Neural cell (in vitro differentiated cells): ENCODE data around the gene PGBD4. TPM values are rescaled to one million over a fixed set of nuclear protein-coding genes. Genes with fewer than 3 reads are reported as not detected.

Source experiments
- H2AFZ ChIP-seq: fragments of 200-600, 300-800 bp; sonication (generic), shearing (Covaris generic); 2 replicates; pipeline ENCODE4 v1.6.0; 2014; ENCODE audit warnings: low read depth, mild to moderate bottlenecking, antibody characterized with exemption, low read length, moderate library complexity
- H3F3A ChIP-seq: fragments of 200-600 bp; shearing (Covaris generic); 2 replicates; pipeline ENCODE4 v1.6.1; 2016; ENCODE audit warnings: mild to moderate bottlenecking, moderate library complexity, mixed read lengths, antibody characterized with exemption, low read length; ENCODE audit not compliant: insufficient read depth, poor library complexity, severe bottlenecking
- H3K27ac ChIP-seq: fragments of 200-600, 300-800 bp; sonication (generic), shearing (Covaris generic); 2 replicates; pipeline ENCODE4 v1.5.1; 2014; ENCODE audit warnings: mild to moderate bottlenecking, low read length, moderate library complexity
- H3K27me3 ChIP-seq: fragments of 300-800, 200-600 bp; sonication (generic), shearing (Covaris generic); 2 replicates; pipeline ENCODE4 v1.6.0; 2014; ENCODE audit warnings: mild to moderate bottlenecking, low read depth, low read length, moderate library complexity; ENCODE audit not compliant: insufficient read depth
- H3K36me3 ChIP-seq: fragments of 300-800, 200-600 bp; sonication (generic), shearing (Covaris generic); 2 replicates; pipeline ENCODE4 v1.5.1; 2014; ENCODE audit warnings: mild to moderate bottlenecking, antibody characterized with exemption, low read length, moderate library complexity; ENCODE audit not compliant: insufficient read depth
- H3K4me2 ChIP-seq: fragments of 300-800, 200-600 bp; sonication (generic), shearing (Covaris generic); 2 replicates; pipeline ENCODE4 v1.6.0; 2014; ENCODE audit warnings: mild to moderate bottlenecking, low read length
- H3K4me3 ChIP-seq: fragments of 300-800, 200-600 bp; sonication (generic), shearing (Covaris generic); 2 replicates; pipeline ENCODE4 v1.5.1; 2014; ENCODE audit warnings: mild to moderate bottlenecking, low read length, moderate library complexity
- H3K79me2 ChIP-seq: fragments of 200-600 bp; shearing (Covaris generic); replicated peaks from 2 replicates; pipeline ENCODE4 v1.6.0; 2014; ENCODE audit warnings: mild to moderate bottlenecking, low read length, moderate library complexity; ENCODE audit not compliant: insufficient read depth
- H3K9ac ChIP-seq: fragments of 300-800, 200-600 bp; sonication (generic), shearing (Covaris generic); 2 replicates; pipeline ENCODE4 v1.6.1; 2016; ENCODE audit warnings: mild to moderate bottlenecking, low read length, mixed read lengths
- H3K9me2 ChIP-seq: fragments of 200-600 bp; shearing (Covaris generic); 2 replicates; pipeline ENCODE4 v1.6.1; 2016; ENCODE audit warnings: mild to moderate bottlenecking, low read length, mixed read lengths; ENCODE audit not compliant: insufficient read depth
- H3K9me3 ChIP-seq: fragments of 200-600, 300-800 bp; sonication (generic), shearing (Covaris generic); 2 replicates; pipeline ENCODE4 v1.6.1; 2016; ENCODE audit warnings: mild to moderate bottlenecking, mixed run types, low read length, moderate library complexity, mixed read lengths
- H4K20me1 ChIP-seq: fragments of 200-600 bp; shearing (Covaris generic); 2 replicates; pipeline ENCODE4 v1.6.1; 2016; ENCODE audit warnings: mild to moderate bottlenecking, mixed run types; ENCODE audit not compliant: insufficient read depth
- EP300 ChIP-seq: fragments of 450-650 bp; conservative IDR thresholded peaks from 2 replicates; pipeline ENCODE4 v1.6.1; 2014; ENCODE audit warnings: antibody characterized with exemption, mild to moderate bottlenecking, moderate library complexity; ENCODE audit not compliant: poor library complexity, severe bottlenecking
- EZH2 ChIP-seq: fragments of 200-600, 300-800 bp; shearing (Covaris generic), sonication (generic); IDR thresholded peaks from 2 replicates; pipeline ENCODE4 v1.6.1; 2014; ENCODE audit warnings: antibody characterized with exemption, low read length, borderline replicate concordance, mild to moderate bottlenecking; ENCODE audit not compliant: insufficient read depth, poor library complexity, severe bottlenecking
- MXI1 ChIP-seq: fragments of 450-650 bp; conservative IDR thresholded peaks from 2 replicates; pipeline ENCODE4 v1.6.1; 2014; ENCODE audit warnings: antibody characterized with exemption, mild to moderate bottlenecking; ENCODE audit not compliant: poor library complexity, severe bottlenecking
- POLR2AphosphoS5 ChIP-seq: IDR thresholded peaks from 2 replicates; pipeline ENCODE4 v1.6.1; 2012
- RAD21 ChIP-seq: fragments of 450-650 bp; conservative IDR thresholded peaks from 2 replicates; pipeline ENCODE4 v1.6.1; 2014; ENCODE audit warnings: antibody characterized with exemption, mild to moderate bottlenecking, moderate library complexity
- SMC3 ChIP-seq: fragments of 450-650 bp; conservative IDR thresholded peaks from 2 replicates; pipeline ENCODE4 v1.6.1; 2014; ENCODE audit warnings: antibody characterized with exemption, mild to moderate bottlenecking, moderate library complexity; ENCODE audit not compliant: poor library complexity
- TAF1 ChIP-seq: IDR thresholded peaks from 2 replicates; pipeline ENCODE4 v1.6.1; 2012; ENCODE audit warnings: low read depth
- polyA plus RNA-seq: library from polyadenylated mRNA; depleted of rRNA; stranded (reverse); fragments of >200 nt; gene quantifications from 2 replicates; pipeline ENCODE4 v1.2.3, GENCODE V29; 2014
- TF ChIP-seq, protein P1 (sequence below): IDR thresholded peaks from 2 replicates; pipeline ENCODE4 v1.6.1; 2012; ENCODE audit warnings: borderline replicate concordance
- TF ChIP-seq, protein P2 (sequence below): fragments of 450-650 bp; IDR thresholded peaks from 2 replicates; pipeline ENCODE4 v1.5.1; 2014; ENCODE audit warnings: antibody characterized with exemption, mild to moderate bottlenecking, moderate library complexity; ENCODE audit not compliant: poor library complexity, severe bottlenecking

PGBD4 gene
- polyA plus RNA-seq, 1 donor from 2014 or later: 2.4 TPM

DNA sequence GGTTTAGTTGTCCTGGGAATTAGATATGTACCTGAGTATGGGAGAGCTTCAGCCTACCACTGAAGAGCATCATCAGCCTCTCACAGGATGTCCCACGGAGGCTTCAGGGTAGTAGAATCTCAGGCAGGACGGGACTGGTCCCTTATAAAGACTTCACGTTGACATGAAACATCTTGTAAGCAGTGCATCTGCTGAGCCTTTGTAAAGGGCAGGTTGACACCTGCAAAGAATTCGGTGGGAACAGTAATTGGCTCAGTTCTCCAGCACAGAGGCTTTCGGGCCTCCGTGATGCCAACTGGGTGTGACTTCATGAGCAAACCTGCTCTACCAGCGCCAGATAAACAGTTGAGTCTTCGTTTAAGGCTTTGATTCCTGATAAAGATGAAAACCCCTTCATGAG, 35.9 kb upstream of the PGBD4 start:
- Histone ChIP-seq H3K27me3 (no peaks in the 10 kb centered on the region), H3K4me3 (no peak overlapping the region), H3K9me3 (no peaks in the 10 kb centered on the region), H4K20me1 (no peaks in the 10 kb centered on the region), H3K4me2 (no peak overlapping the region), H3K9me2 (no peaks in the 10 kb centered on the region), H3K9ac (no peak overlapping the region), H3K27ac (no peak overlapping the region), H3K36me3 (no peaks in the 10 kb centered on the region), H2AFZ (no peak overlapping the region), H3K79me2 (no peaks in the 10 kb centered on the region), H3F3A (no peaks in the 10 kb centered on the region)
- TF ChIP-seq EZH2: no peak
- no peak for TF ChIP-seq EP300
- no peak for TF ChIP-seq SMC3
- TF ChIP-seq MXI1: no peak
- TF ChIP-seq TAF1: no peak
- TF ChIP-seq, protein P1, sequence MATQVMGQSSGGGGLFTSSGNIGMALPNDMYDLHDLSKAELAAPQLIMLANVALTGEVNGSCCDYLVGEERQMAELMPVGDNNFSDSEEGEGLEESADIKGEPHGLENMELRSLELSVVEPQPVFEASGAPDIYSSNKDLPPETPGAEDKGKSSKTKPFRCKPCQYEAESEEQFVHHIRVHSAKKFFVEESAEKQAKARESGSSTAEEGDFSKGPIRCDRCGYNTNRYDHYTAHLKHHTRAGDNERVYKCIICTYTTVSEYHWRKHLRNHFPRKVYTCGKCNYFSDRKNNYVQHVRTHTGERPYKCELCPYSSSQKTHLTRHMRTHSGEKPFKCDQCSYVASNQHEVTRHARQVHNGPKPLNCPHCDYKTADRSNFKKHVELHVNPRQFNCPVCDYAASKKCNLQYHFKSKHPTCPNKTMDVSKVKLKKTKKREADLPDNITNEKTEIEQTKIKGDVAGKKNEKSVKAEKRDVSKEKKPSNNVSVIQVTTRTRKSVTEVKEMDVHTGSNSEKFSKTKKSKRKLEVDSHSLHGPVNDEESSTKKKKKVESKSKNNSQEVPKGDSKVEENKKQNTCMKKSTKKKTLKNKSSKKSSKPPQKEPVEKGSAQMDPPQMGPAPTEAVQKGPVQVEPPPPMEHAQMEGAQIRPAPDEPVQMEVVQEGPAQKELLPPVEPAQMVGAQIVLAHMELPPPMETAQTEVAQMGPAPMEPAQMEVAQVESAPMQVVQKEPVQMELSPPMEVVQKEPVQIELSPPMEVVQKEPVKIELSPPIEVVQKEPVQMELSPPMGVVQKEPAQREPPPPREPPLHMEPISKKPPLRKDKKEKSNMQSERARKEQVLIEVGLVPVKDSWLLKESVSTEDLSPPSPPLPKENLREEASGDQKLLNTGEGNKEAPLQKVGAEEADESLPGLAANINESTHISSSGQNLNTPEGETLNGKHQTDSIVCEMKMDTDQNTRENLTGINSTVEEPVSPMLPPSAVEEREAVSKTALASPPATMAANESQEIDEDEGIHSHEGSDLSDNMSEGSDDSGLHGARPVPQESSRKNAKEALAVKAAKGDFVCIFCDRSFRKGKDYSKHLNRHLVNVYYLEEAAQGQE: no peak
- TF ChIP-seq POLR2AphosphoS5: no peak

- Histone ChIP-seq H3K9me2 (no peaks in the 10 kb centered on the region), H3K4me2 (no peak overlapping the region), H3F3A (no peaks in the 10 kb centered on the region), H3K9ac (no peak overlapping the region), H3K36me3 (no peaks in the 10 kb centered on the region), H3K79me2 (no peaks in the 10 kb centered on the region), H3K4me3 (no peak overlapping the region), H3K27ac (no peak overlapping the region), H2AFZ (no peak overlapping the region), H3K27me3 (no peaks in the 10 kb centered on the region), H3K9me3 (no peaks in the 10 kb centered on the region), H4K20me1 (no peaks in the 10 kb centered on the region)
- TF ChIP-seq TAF1: no peak
- no peak for TF ChIP-seq SMC3
- no peak for TF ChIP-seq POLR2AphosphoS5
- TF ChIP-seq, protein P1: no peak
- TF ChIP-seq, protein P2, sequence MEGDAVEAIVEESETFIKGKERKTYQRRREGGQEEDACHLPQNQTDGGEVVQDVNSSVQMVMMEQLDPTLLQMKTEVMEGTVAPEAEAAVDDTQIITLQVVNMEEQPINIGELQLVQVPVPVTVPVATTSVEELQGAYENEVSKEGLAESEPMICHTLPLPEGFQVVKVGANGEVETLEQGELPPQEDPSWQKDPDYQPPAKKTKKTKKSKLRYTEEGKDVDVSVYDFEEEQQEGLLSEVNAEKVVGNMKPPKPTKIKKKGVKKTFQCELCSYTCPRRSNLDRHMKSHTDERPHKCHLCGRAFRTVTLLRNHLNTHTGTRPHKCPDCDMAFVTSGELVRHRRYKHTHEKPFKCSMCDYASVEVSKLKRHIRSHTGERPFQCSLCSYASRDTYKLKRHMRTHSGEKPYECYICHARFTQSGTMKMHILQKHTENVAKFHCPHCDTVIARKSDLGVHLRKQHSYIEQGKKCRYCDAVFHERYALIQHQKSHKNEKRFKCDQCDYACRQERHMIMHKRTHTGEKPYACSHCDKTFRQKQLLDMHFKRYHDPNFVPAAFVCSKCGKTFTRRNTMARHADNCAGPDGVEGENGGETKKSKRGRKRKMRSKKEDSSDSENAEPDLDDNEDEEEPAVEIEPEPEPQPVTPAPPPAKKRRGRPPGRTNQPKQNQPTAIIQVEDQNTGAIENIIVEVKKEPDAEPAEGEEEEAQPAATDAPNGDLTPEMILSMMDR: no peak
- no peak for TF ChIP-seq EZH2
- no peak for TF ChIP-seq EP300
- no peak for TF ChIP-seq RAD21
- no peak for TF ChIP-seq MXI1
Observed at GRCh38 chr15:34070003-34070402, 31.9 kb upstream of the PGBD4 start.
